GM19452 (cell line): ENCODE measurements around the gene DDAH2.

Experiments used
- ATAC-seq: cut with Tn5 transposase; IDR thresholded peaks from one replicate; pipeline ENCODE4 v1.9.1; 2021; ENCODE audit not compliant: unreplicated experiment

Gene DDAH2

DNA sequence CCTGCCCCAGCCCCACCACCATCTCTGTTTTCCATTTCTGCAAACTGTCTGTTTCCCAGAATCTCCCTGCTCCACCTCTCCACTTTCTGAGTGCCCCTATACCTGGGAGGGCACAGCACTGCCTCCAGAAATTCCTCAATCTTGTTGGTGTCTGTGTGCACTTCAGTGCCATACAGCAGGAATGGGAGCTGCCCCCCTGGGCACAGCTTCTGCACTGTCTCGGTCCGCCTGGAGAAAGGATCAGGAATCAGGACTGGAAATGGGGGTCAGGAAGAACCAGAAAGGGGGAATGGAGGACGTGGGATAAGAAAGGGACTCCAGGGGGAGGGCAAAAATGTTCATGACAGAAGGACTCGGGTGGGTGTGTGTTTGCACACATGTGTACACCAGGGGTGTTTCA, 4.6 kb upstream of the DDAH2 start:
- ATAC-seq = no peak

DNA sequence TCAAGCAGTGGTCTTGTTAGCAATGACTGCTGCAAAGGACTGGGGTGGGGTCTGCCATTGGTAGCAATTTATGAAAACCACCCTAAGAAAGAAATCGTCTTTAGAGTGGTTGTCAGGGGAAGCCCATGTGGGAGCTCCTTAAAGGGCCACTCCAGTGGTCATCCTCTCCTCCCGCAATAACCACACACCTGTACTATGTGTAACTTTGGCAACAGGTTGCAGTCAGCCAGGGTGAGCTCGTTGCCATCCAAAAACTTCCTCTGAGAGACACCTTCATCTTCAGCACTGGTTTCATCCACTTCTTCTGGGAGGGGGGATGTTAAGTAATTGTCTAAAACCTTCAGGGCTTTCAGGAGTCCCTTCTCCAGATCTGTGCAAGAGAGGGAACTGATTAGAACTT, 2.9 kb upstream of the DDAH2 start:
- ATAC-seq = no peak

DNA sequence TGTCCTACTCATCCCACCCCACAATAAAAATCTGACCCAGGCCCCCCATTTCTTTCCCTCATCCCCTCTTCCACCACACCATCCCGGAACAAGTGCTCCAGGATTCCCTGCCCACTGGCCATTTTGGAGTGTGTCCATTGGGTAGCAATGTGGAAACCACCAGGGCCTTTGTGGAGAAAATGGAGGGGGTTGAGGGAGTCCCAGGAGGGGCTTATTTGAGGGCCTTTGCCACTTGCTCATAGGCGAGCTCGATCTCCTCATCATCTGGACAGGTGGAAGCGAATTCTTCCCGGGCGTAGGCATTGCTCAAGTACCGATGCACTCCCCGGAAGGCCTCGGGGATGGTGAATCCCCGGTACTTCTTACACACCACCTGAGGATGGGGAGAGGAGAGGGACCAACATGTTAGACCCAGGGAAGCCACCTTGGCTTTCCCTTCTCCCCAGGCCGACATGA, 1.6 kb upstream of the DDAH2 start:
- no peak for ATAC-seq

DNA sequence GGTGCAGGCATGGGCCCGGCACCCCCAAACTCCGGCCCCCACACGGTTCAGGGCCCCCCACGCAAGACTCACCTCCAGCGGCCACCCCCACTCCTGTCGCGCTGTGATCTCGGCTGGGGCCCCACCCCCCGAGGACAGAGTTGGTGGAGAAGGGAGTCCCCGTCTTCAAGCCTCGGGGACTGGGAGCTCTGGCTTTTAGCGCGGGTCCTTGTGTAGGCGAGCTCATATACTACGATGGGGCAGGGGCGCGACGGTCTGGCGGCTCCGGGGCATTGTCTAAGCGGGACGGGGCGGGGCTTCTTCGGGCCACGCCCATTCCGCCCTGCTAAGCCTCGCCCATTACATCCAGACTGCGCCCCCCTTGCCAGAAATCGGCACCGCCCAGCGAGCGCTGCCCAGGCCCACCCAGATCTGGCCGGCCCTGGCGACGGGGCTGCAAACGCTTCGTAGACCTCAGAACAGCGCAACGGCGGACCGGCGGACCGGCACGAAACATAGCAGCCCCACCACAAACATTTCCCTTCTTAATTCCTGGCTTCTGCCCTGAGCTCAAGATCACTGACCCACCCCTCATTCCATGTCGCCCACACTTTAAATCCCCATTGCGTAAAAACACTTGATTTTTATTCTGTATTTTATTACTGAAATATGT, 1.0 kb upstream of the DDAH2 start:
- ATAC-seq = no peak

DNA sequence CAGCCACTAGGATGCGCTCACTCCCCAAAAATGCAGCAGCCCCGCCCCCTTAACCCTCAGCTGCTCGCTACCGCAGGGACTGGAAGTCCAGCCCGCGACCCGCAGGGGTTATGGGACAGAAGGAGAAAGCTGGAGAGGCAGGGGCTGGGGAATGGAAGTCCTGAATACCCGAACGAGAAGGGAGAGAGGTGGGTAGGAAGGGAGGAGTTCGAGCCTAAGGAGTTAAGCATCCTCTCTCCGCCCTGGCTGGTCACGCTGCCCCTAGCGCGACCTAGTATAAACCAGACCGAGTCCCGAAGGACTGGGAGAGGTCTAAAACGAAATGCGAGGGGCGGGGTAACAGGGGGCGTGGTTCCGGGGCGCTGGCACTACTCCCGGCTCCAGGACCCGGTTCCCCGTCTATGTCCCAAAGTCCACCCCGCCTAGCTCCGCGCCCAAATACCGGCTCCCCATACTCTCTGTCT, 448 bp upstream of the DDAH2 start:
- no peak for ATAC-seq

DNA sequence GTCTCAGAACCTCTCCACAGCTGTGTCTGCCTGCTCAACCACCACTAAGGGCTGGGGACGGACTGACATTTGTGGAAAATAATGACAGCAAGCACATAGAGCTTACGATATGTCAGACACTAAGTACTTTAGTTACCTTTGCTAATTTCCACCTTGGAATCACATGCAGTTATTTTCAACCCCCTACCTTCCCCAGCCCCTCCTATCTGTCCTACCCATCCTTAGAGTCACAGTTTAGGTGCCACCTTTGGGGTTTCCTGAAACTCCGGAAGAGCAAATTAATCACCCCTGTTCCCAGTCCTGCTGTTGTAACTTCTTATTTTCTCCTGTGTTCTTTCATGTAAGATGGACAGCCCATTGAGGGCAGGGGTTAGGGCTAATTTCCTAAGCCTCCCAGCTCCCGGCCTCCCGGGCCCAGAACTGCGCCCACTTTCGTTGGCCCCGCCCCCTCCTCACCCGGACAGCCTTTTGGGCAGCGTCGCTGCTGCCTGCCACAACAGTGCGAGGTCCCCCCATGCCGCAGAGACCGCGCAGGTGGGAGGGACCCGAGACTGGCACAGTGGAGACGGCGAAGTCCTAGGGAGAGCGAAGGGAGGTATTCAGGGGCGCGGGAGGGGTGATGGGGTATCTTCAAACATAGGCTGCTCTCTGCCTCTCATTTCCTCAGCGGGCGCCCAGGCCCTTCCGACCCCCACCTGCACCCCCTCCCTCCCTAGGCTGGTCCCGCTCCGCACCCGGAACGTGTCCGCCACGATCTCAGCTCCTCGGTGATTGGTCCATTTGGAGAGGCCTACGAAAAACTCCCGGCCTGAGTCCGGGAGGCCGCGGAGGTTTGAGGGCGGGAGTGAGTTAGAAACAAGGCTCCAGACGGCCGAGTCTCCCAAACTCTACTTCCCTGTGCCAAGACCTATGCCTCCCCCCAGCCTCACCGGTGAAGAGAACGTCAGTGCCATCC, 1.1 kb downstream of the DDAH2 start:
- no peak for ATAC-seq

DNA sequence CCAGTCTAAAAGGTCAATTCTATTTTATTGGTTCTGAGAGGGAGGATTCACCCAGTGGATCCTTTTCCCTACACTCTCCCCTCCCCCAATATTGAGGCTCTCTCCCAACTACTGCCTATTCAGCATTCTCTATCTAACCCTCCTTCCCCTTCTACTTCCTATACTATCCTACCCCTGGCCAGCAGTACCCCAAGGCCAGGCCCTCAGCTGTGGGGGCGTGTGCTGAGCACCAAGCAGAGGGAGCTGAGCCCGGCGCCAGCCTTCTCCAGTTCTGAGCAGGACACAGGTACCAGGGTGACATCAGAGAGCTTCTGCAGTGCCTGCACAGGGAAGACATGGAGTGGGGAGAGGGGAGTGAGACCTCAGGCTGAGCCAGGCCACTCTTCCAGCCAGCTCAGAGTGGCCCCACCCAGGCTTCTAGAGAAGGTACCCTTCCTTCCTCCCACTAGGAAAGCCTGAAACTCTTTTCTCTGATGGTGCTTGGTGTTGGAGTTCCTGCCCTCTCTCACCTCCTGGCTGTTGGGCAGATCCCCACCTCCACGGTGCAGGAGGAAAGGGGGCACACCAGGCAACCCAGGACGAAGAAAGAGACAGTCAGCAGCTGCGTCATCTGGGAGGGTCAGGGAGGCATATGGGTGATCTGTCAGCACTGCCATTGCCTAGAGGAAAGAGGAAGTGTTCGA, 1.9 kb downstream of the DDAH2 start:
- ATAC-seq = no peak

DNA sequence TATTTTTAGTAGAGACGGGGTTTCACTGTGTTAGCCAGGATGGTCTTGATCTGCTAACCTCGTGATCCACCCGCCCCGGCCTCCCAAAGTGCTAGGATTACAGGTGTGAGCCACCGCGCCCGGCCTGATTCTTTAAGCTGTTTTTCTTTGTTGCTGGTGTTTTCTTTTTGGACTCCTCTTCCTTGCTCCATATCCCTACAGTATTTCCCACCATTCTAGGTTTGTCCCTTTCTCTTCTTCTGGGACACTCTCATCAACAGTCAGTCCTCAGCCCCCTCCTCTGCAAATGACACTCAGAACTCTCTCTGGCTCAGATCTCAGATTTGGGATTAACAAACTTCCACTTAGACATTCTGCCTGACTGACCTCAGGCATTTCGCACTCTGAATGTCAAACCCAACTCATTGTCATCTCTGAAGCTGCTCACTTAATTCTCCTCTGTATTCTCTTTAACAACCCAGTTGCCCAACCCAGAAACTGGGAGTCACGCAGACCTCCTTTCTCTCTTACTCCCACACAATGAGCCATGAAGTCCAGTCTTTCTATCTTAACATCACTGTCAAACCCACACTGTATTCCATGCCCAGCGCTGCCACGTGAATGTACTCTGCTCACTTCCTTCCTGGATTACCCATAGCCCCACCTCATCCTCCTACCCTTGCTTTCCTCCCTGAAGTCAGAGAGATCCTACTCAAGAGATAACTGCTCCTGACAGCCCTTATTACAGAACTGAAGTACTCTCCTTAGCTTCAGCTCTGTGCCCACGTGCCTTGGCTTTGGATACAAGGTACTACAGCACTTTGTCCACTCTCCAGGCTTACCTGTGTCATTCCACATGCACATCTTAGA, 3.4 kb downstream of the DDAH2 start:
- ATAC-seq = no peak

DNA sequence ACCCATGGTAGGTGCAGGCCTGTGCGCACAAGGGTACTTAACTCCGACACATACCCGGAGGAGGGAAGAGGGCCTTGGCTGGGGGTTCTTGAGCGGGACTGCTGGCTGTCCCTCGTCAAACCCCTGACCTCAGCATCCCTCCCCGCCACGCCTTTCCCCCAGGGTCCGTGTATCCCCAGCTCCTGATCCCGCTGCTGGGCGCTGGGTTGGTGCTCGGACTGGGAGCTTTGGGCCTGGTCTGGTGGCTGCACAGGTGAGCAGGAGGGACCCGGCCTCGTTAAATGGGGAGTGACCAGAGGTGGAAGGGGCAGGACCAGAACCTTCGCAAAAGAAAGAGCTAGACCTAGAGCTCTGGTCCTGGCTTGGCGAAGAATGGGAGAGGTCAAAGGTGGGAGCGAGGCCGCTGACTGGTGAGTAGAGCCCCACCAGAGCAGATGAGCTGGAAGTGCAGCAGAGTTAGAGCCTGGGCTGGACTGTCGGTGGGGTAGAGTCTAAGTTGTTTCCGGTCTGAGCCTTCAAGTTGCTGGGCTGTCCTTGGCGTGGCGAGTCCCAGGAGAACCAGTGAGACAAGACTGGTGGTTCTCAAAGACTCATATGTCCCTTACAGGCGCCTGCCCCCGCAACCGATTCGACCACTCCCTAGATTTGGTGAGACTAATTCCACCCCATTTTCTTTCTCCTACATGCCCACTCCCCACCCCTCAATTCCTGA, 5.0 kb downstream of the DDAH2 start:
- ATAC-seq = no peak

DNA sequence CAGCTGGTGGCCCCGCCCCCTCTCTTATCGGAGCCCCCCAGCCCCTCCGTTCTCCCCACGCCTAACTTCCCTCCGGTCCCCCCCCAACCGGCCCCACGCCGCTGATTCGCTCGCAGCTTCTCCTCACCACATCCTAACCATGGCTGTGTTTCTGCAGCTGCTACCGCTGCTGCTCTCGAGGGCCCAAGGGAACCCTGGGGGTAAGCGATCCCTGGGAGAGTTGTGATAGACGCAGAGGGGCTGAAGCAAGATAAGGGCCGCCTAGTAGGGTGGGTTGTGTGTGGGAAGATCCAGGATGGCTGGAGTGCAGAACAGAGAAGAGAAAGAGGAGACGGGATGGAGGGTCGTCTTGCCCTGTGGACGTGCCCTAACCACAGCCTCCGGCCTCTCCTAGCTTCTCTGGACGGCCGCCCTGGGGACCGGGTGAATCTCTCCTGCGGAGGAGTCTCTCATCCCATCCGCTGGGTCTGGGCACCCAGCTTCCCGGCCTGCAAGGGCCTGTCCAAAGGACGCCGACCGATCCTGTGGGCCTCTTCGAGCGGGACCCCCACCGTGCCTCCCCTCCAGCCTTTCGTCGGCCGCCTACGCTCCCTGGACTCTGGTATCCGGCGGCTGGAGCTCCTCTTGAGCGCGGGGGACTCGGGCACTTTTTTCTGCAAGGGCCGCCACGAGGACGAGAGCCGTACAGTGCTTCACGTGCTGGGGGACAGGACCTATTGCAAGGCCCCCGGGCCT, 5.7 kb downstream of the DDAH2 start, which contains the start of gene MPIG6B:
Gene MPIG6B (plus strand): TSS at position 129 of the 735 bp plus-strand sequence. CDS start 11 bp downstream, at position 140.
- ATAC-seq = no peak

DNA sequence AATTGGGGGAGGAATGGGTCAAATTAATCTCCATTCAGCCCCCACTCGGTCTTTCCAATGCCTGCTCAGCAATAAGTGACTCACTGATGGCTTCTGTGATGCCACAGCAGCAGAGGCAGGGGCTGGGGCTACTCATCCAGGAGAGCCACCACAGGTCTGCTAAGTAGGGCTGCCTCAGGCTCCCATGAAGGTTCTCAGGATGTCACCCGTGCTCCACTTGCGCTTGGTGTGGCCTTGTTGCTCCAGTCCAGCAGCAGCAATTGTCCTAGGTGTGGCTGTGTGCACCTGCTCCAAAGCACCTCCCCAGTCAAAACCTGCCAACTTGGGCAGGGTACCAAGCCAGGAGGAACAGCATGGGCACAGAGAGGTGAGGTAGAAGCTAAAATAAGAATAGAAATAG, 6.9 kb downstream of the DDAH2 start:
- ATAC-seq = no peak

DNA sequence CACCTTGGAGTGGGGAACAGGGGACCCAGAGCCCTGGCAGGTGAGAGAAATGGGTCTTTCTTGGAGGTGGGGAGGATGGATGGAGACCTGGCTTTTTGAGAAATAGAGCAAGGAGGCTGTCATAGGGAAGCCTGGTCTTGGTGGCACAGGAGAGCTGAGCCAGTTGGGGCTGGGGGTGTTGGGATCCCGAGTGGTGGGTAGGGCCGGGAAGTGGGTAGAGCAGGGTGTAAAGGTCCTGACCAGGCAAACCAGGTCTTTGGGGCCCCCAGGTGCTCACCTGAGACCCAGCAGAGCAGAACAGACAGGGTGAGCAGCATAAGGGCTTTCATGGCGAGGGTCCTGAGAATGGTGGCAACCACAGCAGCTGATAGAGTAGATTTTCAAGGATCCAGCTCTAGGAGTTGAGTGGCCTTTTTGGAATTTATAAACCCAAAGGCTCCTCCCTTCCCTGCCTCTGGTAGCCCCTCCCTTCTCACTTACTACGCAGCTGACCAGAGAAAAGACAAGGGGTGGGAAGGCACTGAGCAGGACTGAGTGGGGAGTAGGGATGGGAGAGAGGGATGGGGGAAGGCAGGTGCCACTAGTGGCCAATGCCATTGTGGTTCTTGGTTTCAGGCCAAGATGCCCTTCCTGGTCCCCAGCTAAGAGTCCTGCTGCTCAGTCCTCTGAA, 7.6 kb downstream of the DDAH2 start, which contains the start of gene LY6G6C:
Gene LY6G6C (minus strand): TSS at position 396 of the 670 bp plus-strand sequence. CDS start 67 bp downstream, at position 329.
- no peak for ATAC-seq

DNA sequence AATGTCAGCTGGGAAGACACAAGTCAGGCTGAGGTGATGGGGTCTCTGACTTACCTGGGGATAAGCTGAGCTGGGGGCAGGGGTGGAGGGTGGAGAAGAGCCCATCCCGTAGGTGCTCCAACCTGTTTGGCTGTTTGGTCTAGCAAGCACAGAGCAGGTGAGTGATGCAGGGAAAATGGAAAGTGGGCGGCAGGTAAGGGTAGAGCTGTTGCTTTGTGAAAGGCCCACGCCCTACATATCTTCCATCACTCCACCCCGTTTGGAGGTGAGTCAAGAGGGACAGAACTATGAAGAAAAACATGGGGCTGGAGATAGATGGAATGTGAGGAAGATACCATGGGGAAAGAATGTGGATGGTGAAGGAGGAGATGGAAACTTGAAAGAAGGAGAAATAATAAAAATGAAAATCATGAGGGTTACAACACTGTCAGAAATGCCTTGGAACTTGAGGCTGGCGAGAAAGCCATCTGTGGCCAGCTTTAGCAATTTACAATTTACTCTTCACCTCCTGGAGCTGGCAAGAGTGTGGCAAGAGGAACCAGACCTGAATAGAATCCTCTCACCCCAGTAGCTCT, 8.8 kb downstream of the DDAH2 start:
- ATAC-seq = no peak

DNA sequence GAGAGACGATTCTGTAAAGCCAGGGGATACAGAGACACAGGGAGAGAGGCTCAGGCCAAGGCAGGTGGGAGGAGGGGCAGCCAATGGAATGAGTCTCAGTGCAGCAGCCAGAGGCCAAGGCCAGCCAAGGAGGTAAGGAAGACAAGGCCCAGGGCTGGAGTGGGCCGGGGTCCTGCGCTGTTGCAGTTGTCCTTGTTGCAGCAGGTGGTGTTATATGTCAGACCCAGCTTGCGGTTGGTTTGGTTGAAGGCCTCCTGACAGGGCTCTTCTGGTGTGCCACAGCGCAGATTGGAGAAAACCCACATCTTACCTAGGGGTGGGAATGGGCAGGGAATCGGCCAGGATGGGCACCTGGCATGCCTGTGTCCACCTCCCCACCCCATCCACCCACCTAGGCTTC, 10.1 kb downstream of the DDAH2 start:
- no peak for ATAC-seq

DNA sequence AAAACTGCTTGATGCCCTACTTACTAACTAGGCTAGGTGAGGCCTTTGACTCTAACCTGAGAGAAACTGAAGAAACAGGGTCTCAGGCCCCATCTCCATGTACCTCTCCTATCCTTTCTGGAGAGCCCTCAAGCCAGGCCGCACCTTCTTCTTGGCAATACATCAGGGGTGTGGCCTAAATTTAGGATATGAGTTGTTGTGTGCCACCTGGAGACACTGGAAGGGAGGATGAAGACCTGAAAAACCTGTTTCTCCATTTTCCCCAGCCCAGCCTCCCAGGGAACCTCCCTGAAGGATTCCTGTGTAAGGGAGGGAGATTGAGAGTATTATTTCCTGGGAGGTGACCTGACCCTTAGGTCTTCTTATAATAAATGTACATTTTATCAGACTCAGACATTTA, 10.8 kb downstream of the DDAH2 start:
- ATAC-seq = no peak

DNA sequence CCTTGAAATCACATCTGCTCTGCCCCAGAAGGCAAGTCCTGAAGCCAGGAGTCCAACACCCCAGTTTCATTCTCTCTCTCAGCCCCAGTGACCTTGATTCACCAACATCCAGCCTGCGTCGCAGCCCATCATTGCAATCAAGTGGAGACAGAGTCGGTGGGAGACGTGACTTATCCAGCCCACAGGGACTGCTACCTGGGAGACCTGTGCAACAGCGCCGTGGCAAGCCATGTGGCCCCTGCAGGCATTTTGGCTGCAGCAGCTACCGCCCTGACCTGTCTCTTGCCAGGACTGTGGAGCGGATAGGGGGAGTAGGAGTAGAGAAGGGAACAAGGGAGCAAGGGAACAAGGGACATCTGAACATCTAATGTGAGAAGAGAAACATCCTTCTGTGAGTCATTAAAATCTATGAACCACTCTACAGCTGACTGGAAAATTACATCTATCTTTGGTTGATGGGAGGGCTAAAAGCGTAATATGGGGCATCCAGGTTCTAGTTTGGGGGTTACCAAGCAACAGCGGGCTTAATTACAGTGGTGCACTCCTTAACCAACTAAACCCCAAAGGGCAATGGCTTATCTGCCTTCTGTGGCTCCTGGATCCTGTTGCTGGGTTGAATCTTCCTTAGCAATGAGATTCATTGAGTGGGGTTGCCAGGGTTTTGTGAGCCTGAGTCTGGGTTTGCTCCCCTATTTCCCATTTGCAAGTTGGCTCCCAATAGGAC, 11.4 kb downstream of the DDAH2 start:
- ATAC-seq = no peak
